ENCODE data around the gene HDAC1. TPM values are rescaled to one million over a fixed set of nuclear protein-coding genes. Genes with fewer than 3 reads are reported as not detected.

The HDAC1 gene
- total and polyA plus RNA-seq, 2 of the 13 experiments (the other 11 are each of a cell fraction or from before 2014, with no cell fraction given) = 93.5 to 189 TPM

DNA sequence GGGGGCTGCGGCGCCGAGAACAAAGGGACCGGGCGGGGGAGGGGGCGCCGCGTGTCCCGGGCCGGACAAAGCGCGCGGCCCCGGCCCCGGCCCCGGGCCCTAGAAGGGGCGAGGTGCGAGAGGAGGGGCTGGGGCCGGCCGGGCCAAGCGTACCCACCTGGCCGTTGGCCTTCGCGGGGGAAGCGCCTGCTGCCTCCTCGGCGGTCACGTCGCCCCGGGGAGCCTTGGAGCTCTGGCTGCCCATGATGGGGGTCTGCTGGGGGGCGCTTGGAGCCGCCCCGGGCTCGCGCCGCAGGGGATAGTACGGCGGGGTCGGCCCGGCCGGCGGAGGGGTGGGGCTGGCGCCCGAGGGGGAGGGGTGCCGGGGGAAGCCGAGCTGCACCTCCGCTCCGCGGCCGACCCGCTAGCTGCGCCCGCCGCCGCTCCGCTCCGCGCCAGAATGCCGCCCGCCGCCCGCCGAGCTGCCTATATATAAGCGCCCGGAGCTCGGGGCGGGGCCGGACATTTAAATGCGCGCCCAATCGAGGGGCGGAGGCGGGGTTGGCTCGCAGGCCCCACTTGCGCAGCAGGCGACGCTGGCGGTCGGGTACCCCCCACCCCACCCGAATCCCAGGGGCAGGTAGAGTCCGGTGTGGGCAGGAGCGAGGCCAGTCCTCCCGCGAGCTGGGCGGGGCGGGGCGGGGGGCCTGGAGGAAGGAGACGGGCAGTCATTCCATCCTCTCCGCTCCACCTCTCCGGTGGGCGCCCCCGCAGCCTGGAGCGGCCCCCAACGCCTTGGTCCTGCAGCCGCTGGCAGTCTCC, 44.1 kb downstream of the HDAC1 start, which contains the start of gene MARCKSL1 (continued):
- TF ChIP-seq, protein P1, sequence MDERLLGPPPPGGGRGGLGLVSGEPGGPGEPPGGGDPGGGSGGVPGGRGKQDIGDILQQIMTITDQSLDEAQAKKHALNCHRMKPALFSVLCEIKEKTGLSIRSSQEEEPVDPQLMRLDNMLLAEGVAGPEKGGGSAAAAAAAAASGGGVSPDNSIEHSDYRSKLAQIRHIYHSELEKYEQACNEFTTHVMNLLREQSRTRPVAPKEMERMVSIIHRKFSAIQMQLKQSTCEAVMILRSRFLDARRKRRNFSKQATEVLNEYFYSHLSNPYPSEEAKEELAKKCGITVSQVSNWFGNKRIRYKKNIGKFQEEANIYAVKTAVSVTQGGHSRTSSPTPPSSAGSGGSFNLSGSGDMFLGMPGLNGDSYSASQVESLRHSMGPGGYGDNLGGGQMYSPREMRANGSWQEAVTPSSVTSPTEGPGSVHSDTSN (CRISPR knock-in tag; IDR thresholded peaks at IDR 0.05) = no peak
- peak; percentile 99 for TF ChIP-seq POLR2G (IDR thresholded peaks at IDR 0.05; ENCODE audit: low read depth, low read length)
- TF ChIP-seq ZNF577 (CRISPR knock-in tag; IDR thresholded peaks at IDR 0.05; ENCODE audit: borderline replicate concordance, low read depth) = no peak
- TF ChIP-seq ATAD3A (CRISPR knock-in tag; IDR thresholded peaks at IDR 0.05) = no peak
- TF ChIP-seq RAD51 (IDR thresholded peaks at IDR 0.05; ENCODE audit: borderline replicate concordance) = no peak
- TF ChIP-seq, protein P2, sequence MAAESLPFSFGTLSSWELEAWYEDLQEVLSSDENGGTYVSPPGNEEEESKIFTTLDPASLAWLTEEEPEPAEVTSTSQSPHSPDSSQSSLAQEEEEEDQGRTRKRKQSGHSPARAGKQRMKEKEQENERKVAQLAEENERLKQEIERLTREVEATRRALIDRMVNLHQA (CRISPR knock-in tag; IDR thresholded peaks at IDR 0.05) = no peak
- peak; percentile 61; the same call in 1 of the 2 replicates for TF ChIP-seq ZNF749 (CRISPR knock-in tag; IDR thresholded peaks at IDR 0.05; ENCODE audit: borderline replicate concordance)
- peak; percentile 94 for TF ChIP-seq GTF2F1 (IDR thresholded peaks at IDR 0.05; ENCODE audit: low read length)
- TF ChIP-seq ZNF30 (CRISPR knock-in tag; IDR thresholded peaks at IDR 0.05) = no peak
- peak; percentile 51; the same call in 1 of the 2 replicates for TF ChIP-seq KAT7 (CRISPR knock-in tag; IDR thresholded peaks at IDR 0.05; ENCODE audit: borderline replicate concordance)
- TF ChIP-seq SIX1 (CRISPR knock-in tag; IDR thresholded peaks at IDR 0.05; ENCODE audit: borderline replicate concordance) = no peak
- TF ChIP-seq ZNF724P (CRISPR knock-in tag; IDR thresholded peaks at IDR 0.05; ENCODE audit: borderline replicate concordance) = peak; percentile 59; the same call in 1 of the 2 replicates
- TF ChIP-seq, protein P3, sequence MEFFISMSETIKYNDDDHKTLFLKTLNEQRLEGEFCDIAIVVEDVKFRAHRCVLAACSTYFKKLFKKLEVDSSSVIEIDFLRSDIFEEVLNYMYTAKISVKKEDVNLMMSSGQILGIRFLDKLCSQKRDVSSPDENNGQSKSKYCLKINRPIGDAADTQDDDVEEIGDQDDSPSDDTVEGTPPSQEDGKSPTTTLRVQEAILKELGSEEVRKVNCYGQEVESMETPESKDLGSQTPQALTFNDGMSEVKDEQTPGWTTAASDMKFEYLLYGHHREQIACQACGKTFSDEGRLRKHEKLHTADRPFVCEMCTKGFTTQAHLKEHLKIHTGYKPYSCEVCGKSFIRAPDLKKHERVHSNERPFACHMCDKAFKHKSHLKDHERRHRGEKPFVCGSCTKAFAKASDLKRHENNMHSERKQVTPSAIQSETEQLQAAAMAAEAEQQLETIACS (CRISPR knock-in tag; IDR thresholded peaks at IDR 0.05) = peak; percentile 50; the same call in 1 of the 2 replicates
- no peak for TF ChIP-seq ZNF33B (CRISPR knock-in tag; IDR thresholded peaks at IDR 0.05)
- 0 out of 2 replicates have a peak, but pooled peaks have one; percentile 12 for TF ChIP-seq GPN1 (CRISPR knock-in tag; IDR thresholded peaks at IDR 0.05; ENCODE audit: borderline replicate concordance)
- TF ChIP-seq, protein P4, sequence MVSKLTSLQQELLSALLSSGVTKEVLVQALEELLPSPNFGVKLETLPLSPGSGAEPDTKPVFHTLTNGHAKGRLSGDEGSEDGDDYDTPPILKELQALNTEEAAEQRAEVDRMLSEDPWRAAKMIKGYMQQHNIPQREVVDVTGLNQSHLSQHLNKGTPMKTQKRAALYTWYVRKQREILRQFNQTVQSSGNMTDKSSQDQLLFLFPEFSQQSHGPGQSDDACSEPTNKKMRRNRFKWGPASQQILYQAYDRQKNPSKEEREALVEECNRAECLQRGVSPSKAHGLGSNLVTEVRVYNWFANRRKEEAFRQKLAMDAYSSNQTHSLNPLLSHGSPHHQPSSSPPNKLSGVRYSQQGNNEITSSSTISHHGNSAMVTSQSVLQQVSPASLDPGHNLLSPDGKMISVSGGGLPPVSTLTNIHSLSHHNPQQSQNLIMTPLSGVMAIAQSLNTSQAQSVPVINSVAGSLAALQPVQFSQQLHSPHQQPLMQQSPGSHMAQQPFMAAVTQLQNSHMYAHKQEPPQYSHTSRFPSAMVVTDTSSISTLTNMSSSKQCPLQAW (CRISPR knock-in tag; IDR thresholded peaks at IDR 0.05) = no peak
- TF ChIP-seq ZNF773 (CRISPR knock-in tag; IDR thresholded peaks at IDR 0.05; ENCODE audit: borderline replicate concordance) = no peak
- no peak for TF ChIP-seq ZFP62 (CRISPR knock-in tag; IDR thresholded peaks at IDR 0.05)
- peak; percentile 48; the same call in 1 of the 2 replicates for TF ChIP-seq NFYB (CRISPR knock-in tag; IDR thresholded peaks at IDR 0.05)
- TF ChIP-seq, protein P5, sequence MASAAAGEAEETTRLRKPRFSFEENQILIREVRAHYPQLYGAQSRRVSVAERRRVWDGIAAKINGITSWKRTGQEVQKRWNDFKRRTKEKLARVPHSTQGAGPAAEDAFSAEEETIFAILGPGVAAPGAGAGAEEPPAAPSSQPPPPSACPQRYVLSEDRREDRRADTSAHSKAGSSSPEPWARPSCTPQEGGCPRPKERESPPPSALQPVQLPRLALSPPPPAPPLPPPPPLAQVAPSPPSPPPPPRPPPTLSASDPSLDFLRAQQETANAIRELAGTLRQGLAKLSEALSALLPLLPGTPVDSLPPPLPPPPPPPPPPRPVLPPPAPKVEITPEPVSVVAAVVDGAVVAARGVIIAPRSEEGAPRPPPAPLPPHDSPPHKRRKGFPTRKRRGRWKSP (CRISPR knock-in tag; IDR thresholded peaks at IDR 0.05) = peak; percentile 53; the same call in 1 of the 2 replicates
- TF ChIP-seq ZNF775 (CRISPR knock-in tag; IDR thresholded peaks at IDR 0.05; ENCODE audit: borderline replicate concordance) = no peak
- no peak for TF ChIP-seq MAFG (CRISPR knock-in tag; IDR thresholded peaks at IDR 0.05)
- TF ChIP-seq ZNF879 (CRISPR knock-in tag; IDR thresholded peaks at IDR 0.05) = no peak
- no peak for TF ChIP-seq ZNF746 (CRISPR knock-in tag; IDR thresholded peaks at IDR 0.05)

Measured in HepG2 (cell line).